Neural crest cell (in vitro differentiated cells): ENCODE data around the gene SLC26A8. TPM values are rescaled to one million over a fixed set of nuclear protein-coding genes. Genes with fewer than 3 reads are reported as not detected.

Experiments
- DNase-seq: peaks from one replicate; pipeline ENCODE4 v3.0.0; 2021; ENCODE audit warnings: low read depth, mixed read lengths, low spot score
- H3K27ac Mint-ChIP-seq: one replicate; pipeline ENCODE4 v1.8.0; 2021; ENCODE audit warnings: mild to moderate bottlenecking, mixed read lengths; ENCODE audit not compliant: unreplicated experiment
- H3K27me3 Mint-ChIP-seq: 2 replicates; pipeline ENCODE4 v1.8.0; 2021; ENCODE audit warnings: low read depth, mild to moderate bottlenecking, mixed read lengths
- H3K36me3 Mint-ChIP-seq: 2 replicates; pipeline ENCODE4 v1.8.0; 2021; ENCODE audit warnings: low read depth, mild to moderate bottlenecking, mixed read lengths
- H3K4me1 Mint-ChIP-seq: 2 replicates; pipeline ENCODE4 v1.8.0; 2021; ENCODE audit warnings: mixed read lengths
- H3K4me3 Mint-ChIP-seq: one replicate; pipeline ENCODE4 v1.8.0; 2021; ENCODE audit warnings: mild to moderate bottlenecking, mixed read lengths
- H3K9me3 Mint-ChIP-seq: 2 replicates; pipeline ENCODE4 v1.8.0; 2021; ENCODE audit warnings: mixed read lengths
- CTCF ChIP-seq: fragments of 200-600 bp; sonication (generic); conservative IDR thresholded peaks from 2 replicates; pipeline ENCODE4 v1.5.0; 2021; ENCODE audit warnings: antibody characterized with exemption, mild to moderate bottlenecking
- long read RNA-seq: library from polyadenylated mRNA; unstranded; transcript quantifications from one replicate; pipeline ENCODE4 v2.0.0, GENCODE V29; 2020
- total RNA-seq: library from RNA; stranded (reverse); gene quantifications from 2 replicates; pipeline ENCODE4 v1.2.1, GENCODE V29; 2021

The SLC26A8 gene
- total RNA-seq: 0.14 and 0.33 TPM in 2 replicates
- long read RNA-seq: 0 reads

- DNase-seq: no peak
- Mint-ChIP-seq H3K4me1 (peaks cover 23% of the 10 kb centered on the region), H3K4me3 (peak within 1 kb of the TSS; percentile 78), H3K36me3 (no peaks in the 10 kb centered on the region), H3K9me3 (peaks cover 4% of the 10 kb centered on the region), H3K27me3 (peaks cover 28% of the 10 kb centered on the region), H3K27ac (no peak within 1 kb of the TSS)
- no peak for TF ChIP-seq CTCF
Measured at GRCh38 chr6:36023996-36024795, at the start of gene SLC26A8. Gene SLC26A8, minus strand, starts transcription at chr6:36024641. Its CDS starts 4,934 bp downstream, at chr6:36019707.

DNA sequence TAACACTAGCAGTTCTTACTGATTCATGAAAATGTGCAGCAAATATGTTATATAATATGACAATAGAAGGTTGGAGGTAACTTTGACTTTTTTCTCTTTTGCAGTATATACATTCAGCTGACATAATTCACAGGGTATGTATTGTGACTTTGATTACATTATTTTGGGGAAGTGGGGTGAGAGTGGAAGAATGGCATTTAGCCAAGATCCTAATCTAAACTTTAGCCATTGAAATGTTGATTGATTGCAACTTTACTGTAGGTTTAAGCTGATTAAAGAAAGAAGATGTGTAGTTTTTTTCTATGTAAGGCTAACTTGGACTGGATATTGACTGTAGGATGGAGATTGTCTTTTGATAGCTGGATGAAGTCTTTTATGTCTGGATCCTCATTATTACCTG lies 49.1 kb upstream of the SLC26A8 start:
- Mint-ChIP-seq H3K4me1 (peaks cover 7% of the 10 kb centered on the region), H3K9me3 (no peaks in the 10 kb centered on the region), H3K36me3 (peaks cover 3% of the 10 kb centered on the region), H3K27ac (no peak overlapping the region), H3K4me3 (no peak overlapping the region), H3K27me3 (no peaks in the 10 kb centered on the region)
- peak; percentile 11 for TF ChIP-seq CTCF
- DNase-seq: no peak

DNA sequence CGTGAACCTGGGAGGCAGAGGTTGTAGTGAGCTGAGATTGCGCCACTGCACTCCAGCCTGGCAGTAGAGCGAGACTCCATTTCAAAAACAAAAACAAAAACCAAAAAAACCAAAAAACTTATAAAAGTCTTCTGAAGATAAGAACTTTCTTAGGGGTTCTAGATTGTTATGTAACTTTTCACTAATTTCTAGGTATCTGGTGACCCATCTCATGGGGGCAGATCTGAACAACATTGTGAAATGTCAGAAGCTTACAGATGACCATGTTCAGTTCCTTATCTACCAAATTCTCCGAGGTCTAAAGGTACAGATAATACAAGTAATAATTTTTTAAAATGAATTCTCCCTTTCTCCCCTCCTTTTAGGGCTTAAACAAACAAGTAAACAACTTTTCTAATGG lies 48.2 kb upstream of the SLC26A8 start:
- Mint-ChIP-seq H3K36me3 (peaks cover 3% of the 10 kb centered on the region), H3K27ac (no peak overlapping the region), H3K4me1 (peaks cover 15% of the 10 kb centered on the region), H3K4me3 (no peak overlapping the region), H3K27me3 (no peaks in the 10 kb centered on the region), H3K9me3 (no peaks in the 10 kb centered on the region)
- no peak for TF ChIP-seq CTCF
- no peak for DNase-seq

DNA sequence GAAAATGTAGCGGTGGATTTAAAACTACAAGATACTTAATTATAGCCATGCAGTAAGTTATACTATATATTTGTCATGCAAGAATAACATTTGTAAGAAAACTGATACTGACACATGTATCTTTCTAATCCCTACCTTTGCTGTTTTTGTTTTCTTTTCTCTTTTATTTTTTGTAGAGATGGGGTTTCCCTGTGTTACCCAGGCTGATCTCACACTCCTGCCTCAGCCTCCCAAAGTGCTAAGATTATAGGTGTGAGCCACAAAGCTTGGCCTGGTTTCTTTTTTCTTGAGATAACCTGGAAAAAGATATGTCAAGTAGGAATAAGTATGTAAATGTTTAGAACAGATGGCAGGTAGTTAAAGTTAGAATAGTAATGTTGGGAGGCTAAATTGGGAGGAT lies 47.3 kb upstream of the SLC26A8 start:
- no peak for DNase-seq
- H3K4me3 Mint-ChIP-seq: no peak overlapping the region
- H3K4me1 Mint-ChIP-seq: peaks cover 16% of the 10 kb centered on the region
- H3K27ac Mint-ChIP-seq: no peak overlapping the region
- peaks cover 3% of the 10 kb centered on the region for H3K36me3 Mint-ChIP-seq
- no peak for TF ChIP-seq CTCF
- no peaks in the 10 kb centered on the region for H3K27me3 Mint-ChIP-seq
- H3K9me3 Mint-ChIP-seq: no peaks in the 10 kb centered on the region

GRCh38 chr6:36071281-36071680 lies 46.8 kb upstream of the SLC26A8 start:
- H3K4me1 Mint-ChIP-seq: peaks cover 16% of the 10 kb centered on the region
- H3K27ac Mint-ChIP-seq: no peak overlapping the region
- no peak for TF ChIP-seq CTCF
- no peaks in the 10 kb centered on the region for H3K9me3 Mint-ChIP-seq
- no peak for DNase-seq
- H3K36me3 Mint-ChIP-seq: peaks cover 3% of the 10 kb centered on the region
- no peak overlapping the region for H3K4me3 Mint-ChIP-seq
- H3K27me3 Mint-ChIP-seq: no peaks in the 10 kb centered on the region
